ENCODE results near the gene OR2AE1. TPM values are rescaled to one million over a fixed set of nuclear protein-coding genes. Genes with fewer than 3 reads are reported as not detected.
A peak's percentile ranks its signal among the peaks of the same experiment; 100 is the strongest.

The OR2AE1 gene, protein sequence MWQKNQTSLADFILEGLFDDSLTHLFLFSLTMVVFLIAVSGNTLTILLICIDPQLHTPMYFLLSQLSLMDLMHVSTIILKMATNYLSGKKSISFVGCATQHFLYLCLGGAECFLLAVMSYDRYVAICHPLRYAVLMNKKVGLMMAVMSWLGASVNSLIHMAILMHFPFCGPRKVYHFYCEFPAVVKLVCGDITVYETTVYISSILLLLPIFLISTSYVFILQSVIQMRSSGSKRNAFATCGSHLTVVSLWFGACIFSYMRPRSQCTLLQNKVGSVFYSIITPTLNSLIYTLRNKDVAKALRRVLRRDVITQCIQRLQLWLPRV
- total RNA-seq: under 1 TPM in 2 of 9 donors, not detected in 7; 0.11 to 0.28 TPM
- polyA plus RNA-seq: not detected
- long read RNA-seq, donor 1: 0 reads
- long read RNA-seq, donor 2, partial matches to known transcripts: 0 of 1 reads
- long read RNA-seq, donor 2, other reads (novel, unspliced or antisense): 0 of 1 reads
- long read RNA-seq, donor 3: 0 reads
- long read RNA-seq, donor 4: 0 reads
- long read RNA-seq, donor 5: 0 reads
- long read RNA-seq, donor 6: 0 reads
- long read RNA-seq, donor 7: 0 reads
- long read RNA-seq, donor 8: 0 reads
- long read RNA-seq, donor 9: 0 reads
- long read RNA-seq, donor 10: 0 reads

DNA sequence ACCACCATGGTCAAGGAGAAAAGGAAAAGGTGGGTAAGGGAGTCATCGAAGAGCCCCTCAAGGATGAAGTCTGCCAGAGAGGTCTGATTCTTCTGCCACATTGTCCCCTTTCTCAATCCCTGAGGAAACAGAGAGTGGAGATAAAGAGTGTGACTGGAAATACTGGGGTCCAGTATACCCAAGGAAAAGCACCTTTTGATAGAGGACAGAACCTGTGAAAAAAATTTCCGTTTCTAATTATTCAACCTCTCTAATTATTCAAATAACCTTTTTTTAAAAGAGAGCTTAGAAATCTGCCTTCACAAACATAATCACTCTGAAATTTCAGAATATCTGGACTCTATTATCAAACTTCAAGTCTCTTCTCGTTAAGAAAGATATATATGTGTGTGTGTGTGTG, at the start of gene OR2AE1:
OR2AE1 (minus strand) TSS at position 101 of the 400 bp plus-strand sequence; CDS start at position 101, 0 bp downstream.
- TF ChIP-seq CTCF (IDR thresholded peaks at IDR 0.05) (no peak), POLR2A (IDR thresholded peaks at IDR 0.05) (no peak)
- DNase-seq: no peak
- H3K36me3 ChIP-seq (replicated peaks in 1 of 2): no peaks in the 10 kb centered on the region
- no peaks in the 10 kb centered on the region for H3K27me3 ChIP-seq
- H3K9me3 ChIP-seq (replicated peaks in 1 of 3): no peaks in the 10 kb centered on the region
- WGBS, 4 donors: 85 to 92% (median 89%) methylated on average over 3 of the region's 3 CpGs
- H3K27ac ChIP-seq: no peak within 1 kb of the TSS
- intact Hi-C loops (cut with DNase I): no loop called here
- H3K4me1 ChIP-seq (replicated peaks in 1 of 2): no peaks in the 10 kb centered on the region
- H3K4me3 ChIP-seq: no peak within 1 kb of the TSS

DNA sequence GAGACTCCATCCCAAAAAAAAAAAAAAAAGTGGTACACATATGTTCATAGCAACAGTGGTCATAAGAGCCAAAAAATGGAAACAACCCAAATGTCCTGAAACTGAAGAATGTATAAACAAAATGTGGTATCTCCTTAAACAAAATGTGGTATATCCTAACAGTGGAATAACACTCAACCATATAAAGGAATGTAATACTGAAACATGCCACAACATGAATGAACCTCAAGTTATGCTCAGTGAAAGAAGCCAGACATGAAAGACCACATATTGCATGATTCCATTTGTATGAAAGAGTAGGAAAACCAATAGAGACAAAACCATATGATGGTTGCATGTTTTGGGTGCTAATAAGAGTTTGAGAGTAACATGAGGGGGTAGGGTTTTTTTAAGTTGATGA, 49.5 kb upstream of the OR2AE1 start:
- no peak for DNase-seq
- H3K27me3 ChIP-seq: no peaks in the 10 kb centered on the region
- peaks cover 0 to 6% of the 10 kb centered on the region in 2 donors for H3K4me1 ChIP-seq (replicated peaks in 1 of 2)
- H3K4me3 ChIP-seq: no peak overlapping the region
- intact Hi-C loops (cut with DNase I): no loop called here
- TF ChIP-seq CTCF (IDR thresholded peaks at IDR 0.05) (no peak), POLR2A (IDR thresholded peaks at IDR 0.05) (no peak)
- H3K36me3 ChIP-seq (replicated peaks in 1 of 2): no peaks in the 10 kb centered on the region
- no peaks in the 10 kb centered on the region for H3K9me3 ChIP-seq (replicated peaks in 1 of 3)
- H3K27ac ChIP-seq: no peak overlapping the region

DNA sequence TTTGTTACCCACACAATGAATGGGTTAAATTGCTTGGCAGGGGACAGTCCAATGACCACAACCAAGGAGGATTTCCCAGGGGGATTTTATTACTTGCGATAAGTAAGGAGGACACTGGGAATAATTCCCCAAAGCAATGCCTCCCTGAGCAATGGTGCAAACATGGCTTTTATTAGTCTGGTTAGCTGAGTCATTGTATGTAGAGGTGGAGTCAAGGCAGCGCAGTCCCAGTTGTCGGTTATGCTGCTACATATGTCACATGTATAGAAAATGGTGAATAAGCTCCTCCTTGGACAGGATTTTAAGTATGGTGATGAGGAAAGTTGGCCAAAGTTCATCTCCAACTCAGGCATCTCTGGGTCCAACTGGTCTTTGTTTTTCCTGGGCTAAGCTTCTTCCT, 46.4 kb upstream of the OR2AE1 start:
- intact Hi-C loops (cut with DNase I): no loop called here
- 91 to 95% (median 95%) methylated on average over 3 of the region's 3 CpGs for WGBS, 4 donors
- Histone ChIP-seq H3K9me3 (replicated peaks in 1 of 3) (no peaks in the 10 kb centered on the region), H3K36me3 (replicated peaks in 1 of 2) (no peaks in the 10 kb centered on the region), H3K4me1 (replicated peaks in 1 of 2) (peaks cover 10% of the 10 kb centered on the region in 2 donors), H3K27ac (no peak overlapping the region), H3K4me3 (no peak overlapping the region), H3K27me3 (no peaks in the 10 kb centered on the region)
- TF ChIP-seq CTCF (IDR thresholded peaks at IDR 0.05) (no peak), POLR2A (IDR thresholded peaks at IDR 0.05) (no peak)
- no peak for DNase-seq

GRCh38 chr7:99920149-99920548, 43.3 kb upstream of the OR2AE1 start:
- Histone ChIP-seq H3K36me3 (replicated peaks in 1 of 2) (no peaks in the 10 kb centered on the region), H3K4me3 (peak overlapping the region in 2 of 4 donors; percentile 68 to 85), H3K4me1 (replicated peaks in 1 of 2) (peaks cover 31 to 33% of the 10 kb centered on the region in 2 donors), H3K27me3 (no peaks in the 10 kb centered on the region), H3K27ac (peak overlapping the region in 1 of 5 donors; percentile 89), H3K9me3 (replicated peaks in 1 of 3) (no peaks in the 10 kb centered on the region)
- no peak for DNase-seq
- WGBS, 4 donors: 63 to 87% (median 73%) methylated on average over 3 of the region's 3 CpGs
- TF ChIP-seq CTCF (IDR thresholded peaks at IDR 0.05): no peak
- intact Hi-C loops (cut with DNase I): no loop called here
